Measurements from ENCODE around the gene PSMB1. TPM values are rescaled to one million over a fixed set of nuclear protein-coding genes. Genes with fewer than 3 reads are reported as not detected.

Gene PSMB1
- total RNA-seq, 2 donors from 2014 or later = 239 to 243 TPM

DNA sequence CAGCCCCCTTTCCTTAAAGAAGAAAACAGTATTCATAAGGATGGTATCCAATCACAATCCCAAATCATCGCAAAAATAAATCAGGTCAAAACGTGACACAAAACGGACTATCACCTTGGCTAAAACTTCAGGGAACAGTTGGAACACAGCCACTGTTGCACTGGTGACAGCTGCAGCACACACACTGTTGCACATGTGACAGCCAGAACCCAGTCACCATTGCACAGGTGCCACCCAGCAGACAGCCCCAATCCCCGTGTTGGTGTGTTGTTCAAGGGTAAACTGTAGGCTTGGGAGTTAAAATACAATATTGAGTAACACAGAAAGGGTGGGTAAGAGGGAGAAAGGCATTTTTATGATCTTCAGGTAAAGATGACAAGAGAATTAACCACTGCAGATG, 15.8 kb downstream of the PSMB1 start:
- DNase-seq = no peak
- Mint-ChIP-seq H3K36me3 (ENCODE audit: low read depth) (peaks cover 64% of the 10 kb centered on the region), H3K4me3 (no peak overlapping the region), H3K9me3 (no peaks in the 10 kb centered on the region), H3K4me1 (no peaks in the 10 kb centered on the region), H3K27ac (no peak overlapping the region), H3K27me3 (ENCODE audit: insufficient read depth) (no peaks in the 10 kb centered on the region)
- Histone ChIP-seq H3K4me1 (ENCODE audit: control insufficient read depth, insufficient read depth, low read length) (no peaks in the 10 kb centered on the region), H3K36me3 (ENCODE audit: control insufficient read depth, insufficient read depth, low read length) (peaks cover 96% of the 10 kb centered on the region), H3K4me3 (ENCODE audit: low read length) (no peak overlapping the region), H3K27me3 (ENCODE audit: control insufficient read depth, insufficient read depth, low read length, poor library complexity, severe bottlenecking) (no peaks in the 10 kb centered on the region), H3K9me3 (ENCODE audit: control insufficient read depth, low read length) (no peaks in the 10 kb centered on the region), H3K9ac (ENCODE audit: extremely low read depth, low read length, poor library complexity, severe bottlenecking) (no peak overlapping the region), H3K27ac (ENCODE audit: low read depth, low read length) (no peak overlapping the region)
- 94% methylated on average over 4 of the region's 4 CpGs; no CpG with 5 or more reads in 1 of the 2 experiments for WGBS, 2 experiments (ENCODE audit: insufficient coverage in 1 of 2, insufficient read length in 1 of 2)
- TF ChIP-seq, protein P1, sequence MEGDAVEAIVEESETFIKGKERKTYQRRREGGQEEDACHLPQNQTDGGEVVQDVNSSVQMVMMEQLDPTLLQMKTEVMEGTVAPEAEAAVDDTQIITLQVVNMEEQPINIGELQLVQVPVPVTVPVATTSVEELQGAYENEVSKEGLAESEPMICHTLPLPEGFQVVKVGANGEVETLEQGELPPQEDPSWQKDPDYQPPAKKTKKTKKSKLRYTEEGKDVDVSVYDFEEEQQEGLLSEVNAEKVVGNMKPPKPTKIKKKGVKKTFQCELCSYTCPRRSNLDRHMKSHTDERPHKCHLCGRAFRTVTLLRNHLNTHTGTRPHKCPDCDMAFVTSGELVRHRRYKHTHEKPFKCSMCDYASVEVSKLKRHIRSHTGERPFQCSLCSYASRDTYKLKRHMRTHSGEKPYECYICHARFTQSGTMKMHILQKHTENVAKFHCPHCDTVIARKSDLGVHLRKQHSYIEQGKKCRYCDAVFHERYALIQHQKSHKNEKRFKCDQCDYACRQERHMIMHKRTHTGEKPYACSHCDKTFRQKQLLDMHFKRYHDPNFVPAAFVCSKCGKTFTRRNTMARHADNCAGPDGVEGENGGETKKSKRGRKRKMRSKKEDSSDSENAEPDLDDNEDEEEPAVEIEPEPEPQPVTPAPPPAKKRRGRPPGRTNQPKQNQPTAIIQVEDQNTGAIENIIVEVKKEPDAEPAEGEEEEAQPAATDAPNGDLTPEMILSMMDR (conservative IDR thresholded peaks at IDR 0.05) = no peak

DNA sequence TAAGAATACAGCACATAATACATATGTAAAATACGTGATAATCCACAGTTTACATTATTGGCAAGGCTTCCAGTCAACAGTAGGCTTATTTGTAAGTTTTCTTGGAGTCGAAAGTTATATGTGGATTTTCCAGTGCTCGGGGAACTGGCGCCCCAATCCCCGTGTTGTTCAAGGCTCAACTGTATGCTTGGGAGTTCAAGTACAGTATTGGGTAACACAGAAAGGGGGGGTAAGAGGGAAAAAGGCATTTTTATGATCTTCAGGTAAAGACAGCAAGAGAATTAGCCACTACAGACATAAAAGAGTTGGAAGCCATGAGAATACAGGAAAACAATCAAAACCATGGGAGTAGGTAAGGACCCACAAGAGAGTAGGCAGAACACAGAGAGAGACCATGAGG, 16.4 kb downstream of the PSMB1 start:
- Mint-ChIP-seq H3K9me3 (no peaks in the 10 kb centered on the region), H3K4me3 (no peak overlapping the region), H3K27me3 (ENCODE audit: insufficient read depth) (no peaks in the 10 kb centered on the region), H3K27ac (peak overlapping the region; percentile 60), H3K36me3 (ENCODE audit: low read depth) (peaks cover 60% of the 10 kb centered on the region), H3K4me1 (no peaks in the 10 kb centered on the region)
- Histone ChIP-seq H3K27me3 (ENCODE audit: control insufficient read depth, insufficient read depth, low read length, poor library complexity, severe bottlenecking) (no peaks in the 10 kb centered on the region), H3K4me3 (ENCODE audit: low read length) (no peak overlapping the region), H3K9me3 (ENCODE audit: control insufficient read depth, low read length) (no peaks in the 10 kb centered on the region), H3K27ac (ENCODE audit: low read depth, low read length) (no peak overlapping the region), H3K36me3 (ENCODE audit: control insufficient read depth, insufficient read depth, low read length) (peaks cover 90% of the 10 kb centered on the region), H3K4me1 (ENCODE audit: control insufficient read depth, insufficient read depth, low read length) (no peaks in the 10 kb centered on the region), H3K9ac (ENCODE audit: extremely low read depth, low read length, poor library complexity, severe bottlenecking) (no peak overlapping the region)
- no peak for DNase-seq
- WGBS, 2 experiments (ENCODE audit: insufficient coverage in 1 of 2, insufficient read length in 1 of 2) = 93 to 95% methylated on average over 3 to 5 of the region's 5 CpGs
- TF ChIP-seq, protein P1 (conservative IDR thresholded peaks at IDR 0.05) = no peak

DNA sequence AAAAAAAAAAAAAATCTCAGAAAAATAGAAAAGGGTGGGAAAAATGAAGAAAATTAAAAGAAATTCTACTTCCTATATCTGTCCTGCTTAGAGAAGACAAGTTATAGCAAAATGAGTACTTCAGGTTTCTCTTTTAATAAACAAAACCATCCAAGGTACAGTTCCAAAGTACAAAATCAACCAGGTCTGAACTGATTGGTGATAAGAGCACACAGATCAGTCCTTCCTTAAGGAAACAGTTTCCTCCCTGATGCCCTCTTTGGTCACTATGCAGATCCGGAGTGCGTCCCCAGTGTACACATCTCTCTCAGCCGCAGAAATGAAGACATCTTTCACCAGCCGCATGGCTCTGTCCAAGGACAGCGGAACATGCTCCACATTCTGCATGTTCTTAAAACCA, 18.1 kb downstream of the PSMB1 start:
- H3K36me3 ChIP-seq (ENCODE audit: control insufficient read depth, insufficient read depth, low read length) = peaks cover 73% of the 10 kb centered on the region

More for the DNA sequence above, 18.1 kb downstream of the PSMB1 start:
- no peaks in the 10 kb centered on the region for H3K9me3 Mint-ChIP-seq
- H3K27ac Mint-ChIP-seq = no peak overlapping the region
- H3K9ac ChIP-seq (ENCODE audit: extremely low read depth, low read length, poor library complexity, severe bottlenecking) = no peak overlapping the region
- 98 to 100% methylated on average over 5 of the region's 5 CpGs for WGBS, 2 experiments (ENCODE audit: insufficient coverage in 1 of 2, insufficient read length in 1 of 2)
- H3K27me3 Mint-ChIP-seq (ENCODE audit: insufficient read depth) = no peaks in the 10 kb centered on the region
- DNase-seq = no peak
- TF ChIP-seq, protein P1 (conservative IDR thresholded peaks at IDR 0.05) = no peak
- no peak overlapping the region for H3K27ac ChIP-seq (ENCODE audit: low read depth, low read length)
- H3K4me1 ChIP-seq (ENCODE audit: control insufficient read depth, insufficient read depth, low read length) = no peaks in the 10 kb centered on the region
- H3K36me3 Mint-ChIP-seq (ENCODE audit: low read depth) = peaks cover 46% of the 10 kb centered on the region
- H3K4me3 ChIP-seq (ENCODE audit: low read length) = no peak overlapping the region
- no peaks in the 10 kb centered on the region for H3K9me3 ChIP-seq (ENCODE audit: control insufficient read depth, low read length)
- H3K27me3 ChIP-seq (ENCODE audit: control insufficient read depth, insufficient read depth, low read length, poor library complexity, severe bottlenecking) = no peaks in the 10 kb centered on the region
- peaks cover 3% of the 10 kb centered on the region for H3K4me1 Mint-ChIP-seq
- no peak overlapping the region for H3K4me3 Mint-ChIP-seq
